ENCODE results near the gene CHRNB1. TPM values are rescaled to one million over a fixed set of nuclear protein-coding genes. Genes with fewer than 3 reads are reported as not detected.
A peak's percentile ranks its signal among the peaks of the same experiment; 100 is the strongest.

CHRNB1 gene
- total RNA-seq, 8 experiments from 2014 or later, result 2.2 to 13.0 (median 8.0) TPM

DNA sequence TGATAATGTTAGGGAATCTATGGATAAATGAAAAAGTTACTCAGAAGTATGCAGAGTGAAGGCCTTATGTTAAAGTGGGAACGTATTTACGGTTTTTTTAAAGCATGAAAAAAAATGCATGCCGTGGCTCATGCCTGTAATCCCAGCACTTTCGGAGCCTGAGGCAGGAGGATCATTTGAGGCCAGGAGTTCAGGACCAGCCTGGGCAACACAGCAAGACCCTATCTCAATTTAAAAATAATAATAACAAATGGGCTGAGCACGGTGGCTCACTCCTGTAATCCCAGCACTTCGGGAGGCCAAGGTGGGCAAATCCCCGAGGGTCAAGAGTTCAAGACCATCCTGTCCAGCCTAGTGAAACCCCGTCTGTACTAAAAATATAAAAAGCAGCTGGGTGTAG, 45.3 kb downstream of the CHRNB1 start:
- no peak overlapping the region for H3K4me3 ChIP-seq
- ATAC-seq (replicated peaks in 6 of 8), result no peak
- H3K4me1 ChIP-seq (replicated peaks in 1 of 2), result peaks cover 17 to 18% of the 10 kb centered on the region in 2 donors
- in situ Hi-C loops (cut with MboI; ENCODE audit: low pct_unique_long_range_greater_than_20kb in 2 of 9, low sequenced_read_pairs in 9 of 9, unreplicated experiment in 9 of 9), result no loop called here
- no peak overlapping the region for H3K27ac ChIP-seq
- WGBS, 10 experiments, result 56 to 100% (median 92%) methylated on average over 1 to 8 of the region's 8 CpGs; no CpG with 5 or more reads in 1 of the 10 experiments

DNA sequence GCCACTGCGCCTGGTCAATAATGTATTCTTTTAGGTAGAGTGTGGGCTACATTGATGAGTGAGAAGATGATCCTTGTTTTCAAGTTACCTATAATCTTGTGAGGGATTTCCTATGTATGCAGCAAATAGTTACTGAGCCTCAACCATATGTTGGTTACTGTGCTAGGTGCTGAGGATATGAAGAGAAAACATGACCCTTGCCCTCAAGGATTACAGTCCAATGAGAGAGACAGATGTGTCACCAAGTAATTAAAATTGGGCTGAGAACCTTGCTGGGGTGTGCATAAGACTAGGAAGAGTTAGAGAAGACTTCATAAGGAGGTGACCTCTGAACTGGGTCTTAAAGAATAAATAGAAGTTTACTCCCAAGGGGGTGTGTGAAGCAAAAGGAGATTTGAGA, 46.7 kb downstream of the CHRNB1 start:
- H3K4me3 ChIP-seq, result no peak overlapping the region
- in situ Hi-C loops (cut with MboI; ENCODE audit: low pct_unique_long_range_greater_than_20kb in 2 of 9, low sequenced_read_pairs in 9 of 9, unreplicated experiment in 9 of 9), result no loop called here

GRCh38 chr17:7493941-7494340, 49.1 kb downstream of the CHRNB1 start:
- no peak for ATAC-seq (replicated peaks in 6 of 8)
- Histone ChIP-seq H3K27ac (no peak overlapping the region), H3K4me1 (replicated peaks in 1 of 2) (peaks cover 2% of the 10 kb centered on the region in 2 donors), H3K4me3 (no peak overlapping the region)
- 80 to 100% (median 93%) methylated on average over 1 to 3 of the region's 3 CpGs; no CpG with 5 or more reads in 1 of the 10 experiments for whole genome bisulfite sequencing, 10 experiments
- in situ Hi-C loops (cut with MboI; ENCODE audit: low pct_unique_long_range_greater_than_20kb in 2 of 9, low sequenced_read_pairs in 9 of 9, unreplicated experiment in 9 of 9), result no loop called here

More for the DNA sequence above, 46.7 kb downstream of the CHRNB1 start:
- 86 to 100% (median 100%) methylated on average over 1 of the region's 1 CpG; no CpG with 5 or more reads in 7 of the 10 experiments for WGBS, 10 experiments
- peaks cover 9 to 10% of the 10 kb centered on the region in 2 donors for H3K4me1 ChIP-seq (replicated peaks in 1 of 2)
- H3K27ac ChIP-seq, result no peak overlapping the region
- ATAC-seq (replicated peaks in 6 of 8), result no peak

GRCh38 chr17:7495906-7496434, 51.1 kb downstream of the CHRNB1 start:
- peak in 3 of 8 experiments; percentile 9 to 30 (median 21) for ATAC-seq (replicated peaks in 6 of 8)
- in situ Hi-C loops (cut with MboI; ENCODE audit: low pct_unique_long_range_greater_than_20kb in 2 of 9, low sequenced_read_pairs in 9 of 9, unreplicated experiment in 9 of 9), result no loop called here
- Histone ChIP-seq H3K27ac (no peak overlapping the region), H3K4me3 (no peak overlapping the region), H3K4me1 (replicated peaks in 1 of 2) (no peaks in the 10 kb centered on the region)
- WGBS, 10 experiments, result 87 to 100% (median 98%) methylated on average over 1 to 7 of the region's 12 CpGs; no CpG with 5 or more reads in 6 of the 10 experiments

DNA sequence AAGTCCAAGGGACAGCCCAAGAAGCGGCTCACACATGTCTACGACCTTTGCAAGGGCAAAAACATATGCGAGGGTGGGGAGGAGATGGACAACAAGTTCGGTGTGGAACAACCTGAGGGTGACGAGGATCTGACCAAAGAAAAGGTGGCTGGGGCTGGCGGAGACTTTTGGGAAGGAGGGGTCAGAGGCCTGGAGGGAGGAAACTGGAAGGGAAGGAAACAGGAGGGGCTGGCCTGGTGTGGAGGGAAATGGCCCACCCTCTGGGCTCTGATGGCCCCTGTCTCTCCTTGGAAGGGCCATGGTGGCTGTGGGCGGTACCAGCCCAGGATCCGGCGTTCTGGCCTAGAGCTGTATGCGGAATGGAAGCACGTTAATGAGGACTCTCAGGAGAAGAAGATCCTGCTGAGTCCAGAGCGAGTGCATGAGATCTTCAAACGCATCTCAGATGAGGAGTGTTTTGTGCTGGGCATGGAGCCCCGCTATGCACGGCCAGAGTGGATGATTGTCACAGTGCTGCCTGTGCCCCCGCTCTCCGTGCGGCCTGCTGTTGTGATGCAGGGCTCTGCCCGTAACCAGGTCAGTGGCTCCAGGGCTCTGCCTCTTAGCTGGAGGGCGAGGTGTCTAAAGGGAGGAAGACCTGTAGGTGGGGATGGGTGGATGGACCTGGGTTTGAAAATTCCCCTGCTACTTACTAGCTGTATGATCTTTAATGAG, 51.8 kb downstream of the CHRNB1 start:
- ATAC-seq (replicated peaks in 6 of 8), result peak in 7 of 8 experiments; percentile 2 to 31 (median 9)
- WGBS, 10 experiments, result 78 to 100% (median 95%) methylated on average over 2 to 6 of the region's 20 CpGs; no CpG with 5 or more reads in 5 of the 10 experiments
- in situ Hi-C loops (cut with MboI; ENCODE audit: low pct_unique_long_range_greater_than_20kb in 2 of 9, low sequenced_read_pairs in 9 of 9, unreplicated experiment in 9 of 9), result no loop called here
- H3K27ac ChIP-seq, result no peak overlapping the region
- H3K4me3 ChIP-seq, result no peak overlapping the region
- H3K4me1 ChIP-seq (replicated peaks in 1 of 2), result no peaks in the 10 kb centered on the region

GRCh38 chr17:7497228-7497627, 52.4 kb downstream of the CHRNB1 start:
- H3K27ac ChIP-seq, result no peak overlapping the region
- no peak overlapping the region for H3K4me3 ChIP-seq
- in situ Hi-C loops (cut with MboI; ENCODE audit: low pct_unique_long_range_greater_than_20kb in 2 of 9, low sequenced_read_pairs in 9 of 9, unreplicated experiment in 9 of 9), result no loop called here
- H3K4me1 ChIP-seq (replicated peaks in 1 of 2), result no peaks in the 10 kb centered on the region
- ATAC-seq (replicated peaks in 6 of 8), result peak in 6 of 8 experiments; percentile 4 to 57 (median 16)
- 80 to 100% (median 96%) methylated on average over 1 to 6 of the region's 10 CpGs; no CpG with 5 or more reads in 6 of the 10 experiments for WGBS, 10 experiments

GRCh38 chr17:7497636-7498035, 52.8 kb downstream of the CHRNB1 start:
- no peak overlapping the region for H3K27ac ChIP-seq
- 82 to 100% (median 100%) methylated on average over 2 to 4 of the region's 14 CpGs; no CpG with 5 or more reads in 5 of the 10 experiments for WGBS, 10 experiments
- peak in 2 of 8 experiments; percentile 4 to 28 for ATAC-seq (replicated peaks in 6 of 8)
- no peaks in the 10 kb centered on the region for H3K4me1 ChIP-seq (replicated peaks in 1 of 2)
- H3K4me3 ChIP-seq, result no peak overlapping the region
- in situ Hi-C loops (cut with MboI; ENCODE audit: low pct_unique_long_range_greater_than_20kb in 2 of 9, low sequenced_read_pairs in 9 of 9, unreplicated experiment in 9 of 9), result no loop called here

- 67 to 100% (median 90%) methylated on average over 1 to 10 of the region's 11 CpGs; no CpG with 5 or more reads in 3 of the 10 experiments for WGBS, 10 experiments
- Histone ChIP-seq H3K4me1 (replicated peaks in 1 of 2) (no peaks in the 10 kb centered on the region), H3K4me3 (no peak overlapping the region), H3K27ac (no peak overlapping the region)
- ATAC-seq (replicated peaks in 6 of 8), result no peak
- in situ Hi-C loops (cut with MboI; ENCODE audit: low pct_unique_long_range_greater_than_20kb in 2 of 9, low sequenced_read_pairs in 9 of 9, unreplicated experiment in 9 of 9), result no loop called here
Measured at GRCh38 chr17:7499161-7499560, 54.3 kb downstream of the CHRNB1 start.

DNA sequence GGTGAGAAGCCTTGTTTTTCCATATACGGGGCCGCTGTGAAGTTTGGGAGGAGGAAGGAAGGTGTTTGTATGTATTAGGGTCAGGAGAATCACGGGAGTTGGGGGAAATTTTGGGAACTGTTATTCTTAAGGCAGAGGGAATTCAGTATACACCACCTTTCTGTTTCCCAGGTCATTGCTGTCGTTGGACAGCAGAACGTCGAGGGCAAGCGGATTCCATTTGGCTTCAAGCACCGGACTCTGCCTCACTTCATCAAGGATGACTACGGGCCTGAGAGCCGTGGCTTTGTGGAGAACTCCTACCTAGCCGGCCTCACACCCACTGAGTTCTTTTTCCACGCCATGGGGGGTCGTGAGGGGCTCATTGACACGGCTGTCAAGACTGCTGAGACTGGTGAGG, 56.9 kb downstream of the CHRNB1 start:
- Histone ChIP-seq H3K4me1 (replicated peaks in 1 of 2) (no peaks in the 10 kb centered on the region), H3K4me3 (no peak overlapping the region), H3K27ac (no peak overlapping the region)
- 50 to 100% (median 90%) methylated on average over 1 to 11 of the region's 14 CpGs; no CpG with 5 or more reads in 4 of the 10 experiments for WGBS, 10 experiments
- peak in 1 of 8 experiments; percentile 3 for ATAC-seq (replicated peaks in 6 of 8)
- in situ Hi-C loops (cut with MboI; ENCODE audit: low pct_unique_long_range_greater_than_20kb in 2 of 9, low sequenced_read_pairs in 9 of 9, unreplicated experiment in 9 of 9), result no loop called here

GRCh38 chr17:7502171-7502847, 57.4 kb downstream of the CHRNB1 start:
- H3K4me1 ChIP-seq (replicated peaks in 1 of 2), result no peaks in the 10 kb centered on the region
- in situ Hi-C loops (cut with MboI; ENCODE audit: low pct_unique_long_range_greater_than_20kb in 2 of 9, low sequenced_read_pairs in 9 of 9, unreplicated experiment in 9 of 9), result no loop called here
- no peak overlapping the region for H3K4me3 ChIP-seq
- 89 to 100% (median 92%) methylated on average over 5 to 12 of the region's 20 CpGs; no CpG with 5 or more reads in 6 of the 10 experiments for WGBS, 10 experiments
- no peak overlapping the region for H3K27ac ChIP-seq
- ATAC-seq (replicated peaks in 6 of 8), result peak in 3 of 8 experiments; percentile 12 to 20 (median 16)

- ATAC-seq (replicated peaks in 6 of 8), result peak in 3 of 8 experiments; percentile 26 to 33 (median 32)
- in situ Hi-C loops (cut with MboI; ENCODE audit: low pct_unique_long_range_greater_than_20kb in 2 of 9, low sequenced_read_pairs in 9 of 9, unreplicated experiment in 9 of 9), result no loop called here
- WGBS, 10 experiments, result 80 to 100% (median 89%) methylated on average over 1 to 11 of the region's 14 CpGs; no CpG with 5 or more reads in 5 of the 10 experiments
Measured at GRCh38 chr17:7502987-7503386, 58.1 kb downstream of the CHRNB1 start.

GRCh38 chr17:7503521-7503920, 58.7 kb downstream of the CHRNB1 start:
- 91 to 100% (median 96%) methylated on average over 2 to 7 of the region's 8 CpGs; no CpG with 5 or more reads in 5 of the 10 experiments for WGBS, 10 experiments
- Histone ChIP-seq H3K4me3 (no peak overlapping the region), H3K27ac (no peak overlapping the region), H3K4me1 (replicated peaks in 1 of 2) (no peaks in the 10 kb centered on the region)
- ATAC-seq (replicated peaks in 6 of 8), result no peak
- in situ Hi-C loops (cut with MboI; ENCODE audit: low pct_unique_long_range_greater_than_20kb in 2 of 9, low sequenced_read_pairs in 9 of 9, unreplicated experiment in 9 of 9), result no loop called here

More at GRCh38 chr17:7502987-7503386, 58.1 kb downstream of the CHRNB1 start:
- no peak overlapping the region for H3K4me3 ChIP-seq
- no peaks in the 10 kb centered on the region for H3K4me1 ChIP-seq (replicated peaks in 1 of 2)
- H3K27ac ChIP-seq, result no peak overlapping the region
